Peyer's patch (tissue), 4 donors: ENCODE data around the gene RTTN. TPM values are rescaled to one million over a fixed set of nuclear protein-coding genes. Genes with fewer than 3 reads are reported as not detected.

Source experiments
- DNase-seq, 3 donors: peaks; one replicate each; pipeline ENCODE4 v3.0.0-alpha.2; 2017 to 2019
- H3K27ac ChIP-seq, 4 donors: fragments of 200-600 bp; sonication (generic); one replicate each; pipeline ENCODE4 v1.5.1; 2016 to 2019
- H3K27me3 ChIP-seq, 2 donors: fragments of 200-600 bp; sonication (generic); one replicate each; pipeline ENCODE4 v1.5.1; 2019
- H3K36me3 ChIP-seq, 3 donors: fragments of 200-600 bp; sonication (generic); one replicate each; pipeline ENCODE4 v1.5.1; 2016 to 2019
- H3K4me1 ChIP-seq, 4 donors: fragments of 200-600 bp; sonication (generic); one replicate each; pipeline ENCODE4 v1.5.1; 2016 to 2019
- H3K4me3 ChIP-seq, 4 donors: fragments of 200-600 bp; sonication (generic); 1 replicate in 3 of 4; 2 replicates in 1 of 4; pipeline ENCODE4 v1.5.1; 2016 to 2019; ENCODE audit warnings: mild to moderate bottlenecking in 1 of 4
- H3K9me3 ChIP-seq, 4 donors: fragments of 200-600 bp; sonication (generic); one replicate each; pipeline ENCODE4 v1.5.1; 2016 to 2019; ENCODE audit warnings: mild to moderate bottlenecking in 1 of 4
- POLR2A ChIP-seq, 2 donors: fragments of 450-650 bp; IDR thresholded peaks; one replicate each; pipeline ENCODE4 v1.5.1; 2017; ENCODE audit warnings: antibody characterized with exemption in 2 of 2, mild to moderate bottlenecking in 2 of 2, moderate library complexity in 2 of 2
- total RNA-seq, 4 donors: library from RNA; depleted of rRNA; stranded (reverse); fragments of >200 nt; gene quantifications; one replicate each; pipeline ENCODE4 v1.1.0, GENCODE V29; 2016
- TF ChIP-seq, protein P1 (sequence below), 6 experiments: fragments of 450-650 bp in 4 of 6; fragments of 200-600 bp in 2 of 6; sonication (generic) in 1 of 6; IDR thresholded peaks; one replicate each; pipeline ENCODE4 v1.5.1; 2017 to 2019; ENCODE audit warnings: antibody characterized with exemption in 6 of 6, mild to moderate bottlenecking in 3 of 6, moderate library complexity in 1 of 6

RTTN gene
- total RNA-seq, 4 donors from 2014 or later = 15.3 to 28.1 (median 22.2) TPM

DNA sequence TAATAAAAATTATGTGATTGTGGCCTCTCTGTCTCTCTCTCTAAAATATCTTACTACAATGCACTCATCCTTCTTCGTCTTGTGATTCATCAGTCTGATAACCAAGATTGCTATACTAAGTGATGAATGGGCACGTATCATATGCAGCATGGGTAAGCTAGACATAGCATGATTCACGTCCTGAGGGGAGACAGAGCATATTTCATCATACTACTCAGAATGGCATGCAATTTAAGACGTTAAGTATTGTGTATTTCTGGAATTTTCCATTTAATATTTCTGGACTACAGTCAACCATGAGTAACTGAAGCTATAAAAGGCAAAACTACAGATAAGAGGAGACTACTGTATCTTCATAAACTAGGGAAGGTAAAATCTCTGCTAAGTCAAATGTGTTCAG lies 160.9 kb downstream of the RTTN start:
- Histone ChIP-seq H3K4me1 (no peaks in the 10 kb centered on the region), H3K27ac (no peak overlapping the region), H3K9me3 (no peaks in the 10 kb centered on the region), H3K27me3 (no peaks in the 10 kb centered on the region), H3K36me3 (no peaks in the 10 kb centered on the region), H3K4me3 (no peak overlapping the region)
- no peak for DNase-seq
- TF ChIP-seq POLR2A (IDR thresholded peaks at IDR 0.05) = no peak

DNA sequence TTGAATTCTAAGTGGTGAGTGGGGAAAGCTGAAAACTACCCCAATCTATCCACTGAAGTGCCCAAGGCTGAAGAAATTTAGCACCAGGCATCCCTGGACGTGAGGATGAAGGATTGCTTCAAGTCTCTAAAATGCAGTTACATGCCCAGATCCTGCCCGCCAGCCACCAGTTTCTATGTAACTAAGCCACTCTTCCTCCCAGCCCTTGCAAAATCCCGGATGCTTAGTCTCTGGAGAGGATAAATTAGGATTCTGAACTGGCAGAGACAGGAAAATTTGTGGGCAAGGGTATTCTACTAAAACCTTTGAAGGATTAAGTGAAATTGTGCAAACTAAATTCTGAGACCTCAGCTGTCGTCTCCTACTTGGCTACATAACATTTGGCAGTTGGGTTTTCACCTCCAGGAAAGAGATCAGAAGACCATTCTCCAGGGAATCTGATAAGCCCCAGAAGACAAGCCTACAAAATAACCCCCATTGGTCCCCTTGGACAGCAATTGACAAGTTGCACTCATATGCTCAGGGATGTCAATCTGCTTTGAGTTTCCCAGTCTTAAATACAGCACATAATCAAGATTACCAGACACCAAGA lies 163.9 kb downstream of the RTTN start:
- no peak for DNase-seq
- no peaks in the 10 kb centered on the region for H3K27me3 ChIP-seq
- no peaks in the 10 kb centered on the region for H3K4me1 ChIP-seq
- H3K9me3 ChIP-seq = no peaks in the 10 kb centered on the region
- no peak for TF ChIP-seq POLR2A (IDR thresholded peaks at IDR 0.05)
- H3K4me3 ChIP-seq = no peak overlapping the region
- H3K27ac ChIP-seq = no peak overlapping the region
- no peaks in the 10 kb centered on the region for H3K36me3 ChIP-seq

- TF ChIP-seq, protein P1, sequence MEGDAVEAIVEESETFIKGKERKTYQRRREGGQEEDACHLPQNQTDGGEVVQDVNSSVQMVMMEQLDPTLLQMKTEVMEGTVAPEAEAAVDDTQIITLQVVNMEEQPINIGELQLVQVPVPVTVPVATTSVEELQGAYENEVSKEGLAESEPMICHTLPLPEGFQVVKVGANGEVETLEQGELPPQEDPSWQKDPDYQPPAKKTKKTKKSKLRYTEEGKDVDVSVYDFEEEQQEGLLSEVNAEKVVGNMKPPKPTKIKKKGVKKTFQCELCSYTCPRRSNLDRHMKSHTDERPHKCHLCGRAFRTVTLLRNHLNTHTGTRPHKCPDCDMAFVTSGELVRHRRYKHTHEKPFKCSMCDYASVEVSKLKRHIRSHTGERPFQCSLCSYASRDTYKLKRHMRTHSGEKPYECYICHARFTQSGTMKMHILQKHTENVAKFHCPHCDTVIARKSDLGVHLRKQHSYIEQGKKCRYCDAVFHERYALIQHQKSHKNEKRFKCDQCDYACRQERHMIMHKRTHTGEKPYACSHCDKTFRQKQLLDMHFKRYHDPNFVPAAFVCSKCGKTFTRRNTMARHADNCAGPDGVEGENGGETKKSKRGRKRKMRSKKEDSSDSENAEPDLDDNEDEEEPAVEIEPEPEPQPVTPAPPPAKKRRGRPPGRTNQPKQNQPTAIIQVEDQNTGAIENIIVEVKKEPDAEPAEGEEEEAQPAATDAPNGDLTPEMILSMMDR (IDR thresholded peaks at IDR 0.05) = no peak
- TF ChIP-seq POLR2A (IDR thresholded peaks at IDR 0.05) = no peak
- no peak for DNase-seq
- no peaks in the 10 kb centered on the region for H3K27me3 ChIP-seq
- H3K36me3 ChIP-seq = no peaks in the 10 kb centered on the region
- no peaks in the 10 kb centered on the region for H3K4me1 ChIP-seq
- no peak overlapping the region for H3K4me3 ChIP-seq
- no peaks in the 10 kb centered on the region for H3K9me3 ChIP-seq
- H3K27ac ChIP-seq = no peak overlapping the region
These were observed 166.3 kb downstream of the RTTN start for GRCh38 chr18:70039186-70039585.

DNA sequence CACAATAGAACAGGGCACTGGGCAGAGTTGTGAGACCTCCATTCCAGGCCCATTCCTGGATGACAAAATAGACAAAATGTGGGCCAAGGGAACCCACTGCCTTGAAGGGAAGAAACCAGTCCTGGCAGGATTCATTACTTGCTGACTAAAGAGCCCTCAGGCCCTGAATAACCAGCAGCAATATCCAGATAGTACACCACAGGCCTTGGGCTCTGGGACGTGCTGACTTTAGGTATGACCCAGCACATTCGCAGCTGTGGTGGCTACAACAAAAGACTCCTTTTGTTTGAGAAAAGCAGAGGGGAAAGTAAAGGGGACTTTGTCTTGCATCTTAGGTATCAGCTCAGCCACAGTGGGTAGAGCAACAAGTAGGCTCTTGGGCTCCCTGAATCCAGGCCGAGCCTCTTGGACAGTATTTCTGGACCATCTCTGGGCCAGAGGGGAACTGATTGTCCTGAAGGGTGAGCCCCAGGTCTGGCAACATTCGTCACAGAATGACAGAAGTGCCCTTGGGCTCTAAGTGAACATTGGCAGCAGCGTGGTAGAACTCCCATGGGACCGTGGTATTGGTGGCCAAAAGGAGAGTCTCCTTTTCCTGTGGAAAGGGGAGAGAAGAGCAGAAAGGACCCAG lies 167.9 kb downstream of the RTTN start:
- no peak for DNase-seq
- no peak for TF ChIP-seq POLR2A (IDR thresholded peaks at IDR 0.05)
- TF ChIP-seq, protein P1 (IDR thresholded peaks at IDR 0.05) = no peak
- Histone ChIP-seq H3K27me3 (no peaks in the 10 kb centered on the region), H3K4me3 (no peak overlapping the region), H3K4me1 (no peaks in the 10 kb centered on the region), H3K9me3 (no peaks in the 10 kb centered on the region), H3K27ac (no peak overlapping the region), H3K36me3 (no peaks in the 10 kb centered on the region)

DNA sequence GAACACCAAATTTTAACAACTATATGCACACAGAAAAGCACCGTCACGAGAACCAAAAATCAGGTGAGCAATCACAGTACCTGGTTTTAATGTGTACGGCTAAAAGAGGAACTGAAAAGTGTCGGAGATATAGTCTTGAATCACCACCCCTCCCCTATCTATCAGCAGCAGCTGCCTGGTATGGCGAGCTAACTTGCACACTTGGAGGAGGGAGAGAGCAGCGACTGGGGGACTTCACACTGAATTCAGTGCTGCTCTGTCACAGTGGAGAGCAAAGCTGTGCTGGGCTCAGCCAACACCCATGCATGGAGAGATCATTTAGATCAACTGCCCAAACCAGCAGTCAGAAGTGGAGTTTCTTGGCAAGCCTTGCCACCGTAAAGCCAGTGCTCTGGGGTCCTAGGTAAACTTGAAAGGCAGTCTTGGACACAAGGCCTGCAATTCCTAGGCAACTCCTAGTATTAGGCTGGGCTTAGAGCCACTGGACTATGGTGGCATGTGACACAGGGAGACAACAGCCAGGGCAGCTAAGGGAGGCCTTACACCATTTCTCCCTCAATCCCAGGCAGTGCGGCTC lies 168.6 kb downstream of the RTTN start:
- no peak overlapping the region for H3K4me3 ChIP-seq
- H3K4me1 ChIP-seq = no peaks in the 10 kb centered on the region
- H3K36me3 ChIP-seq = no peaks in the 10 kb centered on the region
- no peaks in the 10 kb centered on the region for H3K9me3 ChIP-seq
- no peak overlapping the region for H3K27ac ChIP-seq
- no peak for TF ChIP-seq POLR2A (IDR thresholded peaks at IDR 0.05)
- TF ChIP-seq, protein P1 (IDR thresholded peaks at IDR 0.05) = no peak
- no peak for DNase-seq
- H3K27me3 ChIP-seq = no peaks in the 10 kb centered on the region

DNA sequence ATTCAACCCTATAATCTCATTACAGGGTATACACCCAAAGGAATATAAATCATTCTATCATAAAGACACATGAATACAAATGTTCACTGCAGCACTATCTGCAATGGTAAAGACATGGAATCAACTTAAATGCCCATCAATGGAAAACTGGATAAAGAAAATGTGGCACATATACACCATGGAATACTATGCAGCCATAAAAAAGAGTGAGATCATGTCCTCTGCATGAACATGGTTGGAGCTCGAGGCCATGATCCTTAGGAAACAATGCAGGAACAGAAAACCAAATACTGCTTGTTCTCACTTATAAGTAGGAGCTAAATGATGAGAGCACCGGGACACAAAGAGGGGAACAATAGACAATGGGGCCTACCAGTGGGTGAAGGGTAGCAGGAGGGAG lies 169.3 kb downstream of the RTTN start:
- H3K4me1 ChIP-seq = no peaks in the 10 kb centered on the region
- no peak overlapping the region for H3K27ac ChIP-seq
- TF ChIP-seq, protein P1 (IDR thresholded peaks at IDR 0.05) = no peak
- no peak for TF ChIP-seq POLR2A (IDR thresholded peaks at IDR 0.05)
- no peaks in the 10 kb centered on the region for H3K9me3 ChIP-seq
- no peaks in the 10 kb centered on the region for H3K27me3 ChIP-seq
- DNase-seq = no peak
- no peak overlapping the region for H3K4me3 ChIP-seq
- no peaks in the 10 kb centered on the region for H3K36me3 ChIP-seq
